HCT116 (cell line): ENCODE data around the gene RNF114.

ENCODE experiments used
- ATF3 ChIP-seq: IDR thresholded peaks from 2 replicates; pipeline ENCODE4 v1.6.1; 2012
- CTCF ChIP-seq, 3 experiments: fragments of 200-600 bp in 1 of 3; sonication (generic) in 1 of 3; IDR thresholded peaks in 2 of 3; conservative IDR thresholded peaks in 1 of 3; 2 replicates each; pipeline ENCODE4 v1.5.1; 2012 to 2017; ENCODE audit warnings: low read depth in 2 of 3, low read length in 2 of 3, antibody characterized with exemption in 1 of 3, borderline replicate concordance in 1 of 3, control low read depth in 1 of 3, mild to moderate bottlenecking in 1 of 3, mixed read lengths in 1 of 3, mixed run types in 1 of 3, moderate library complexity in 1 of 3; ENCODE audit not compliant: insufficient read depth in 1 of 3
- EZH2 ChIP-seq: fragments of 200-600 bp; sonication (generic); IDR thresholded peaks from 2 replicates; pipeline ENCODE4 v1.6.1; 2017; ENCODE audit warnings: antibody characterized with exemption, mixed run types
- POLR2A ChIP-seq: IDR thresholded peaks from 2 replicates; pipeline ENCODE4 v1.7.0; 2011; ENCODE audit warnings: borderline replicate concordance; ENCODE audit not compliant: insufficient read depth, insufficient read length; ENCODE audit errors: extremely low read depth
- POLR2AphosphoS5 ChIP-seq: IDR thresholded peaks from 2 replicates; pipeline ENCODE4 v1.6.1; 2011; ENCODE audit warnings: mild to moderate bottlenecking, low read depth, low read length, moderate library complexity
- SIN3A ChIP-seq: IDR thresholded peaks from 2 replicates; pipeline ENCODE4 v1.6.1; 2012; ENCODE audit warnings: low read depth
- TCF7L2 ChIP-seq: IDR thresholded peaks from 2 replicates; pipeline ENCODE4 v1.7.0; 2011; ENCODE audit warnings: borderline replicate concordance, inconsistent platforms; ENCODE audit not compliant: insufficient read depth, insufficient read length; ENCODE audit errors: extremely low read depth
- TF ChIP-seq, protein P1 (sequence below): IDR thresholded peaks from 2 replicates; pipeline ENCODE4 v1.6.1; 2012

DNA sequence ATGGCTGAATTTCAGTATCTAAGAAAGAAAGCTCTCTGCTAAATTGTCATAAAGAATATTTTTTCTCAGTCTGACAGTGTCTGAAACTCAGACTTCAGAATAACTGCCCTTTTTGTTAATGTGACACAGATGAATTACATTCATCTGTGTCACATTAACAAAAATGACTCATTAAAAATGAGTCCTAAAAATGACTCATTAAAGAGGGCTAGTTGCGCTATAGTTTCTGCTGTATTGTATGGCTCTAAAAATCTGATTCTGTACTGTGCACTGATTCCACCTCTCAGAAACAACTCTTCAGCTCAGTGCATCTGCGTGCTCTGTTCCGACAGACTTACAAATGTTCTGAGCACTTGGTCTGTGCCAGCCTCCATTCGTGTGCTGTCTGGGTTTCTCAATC is 15.0 kb downstream of the RNF114 start:
- TF ChIP-seq POLR2A, result no peak
- no peak for TF ChIP-seq CTCF (IDR thresholded peaks at IDR 0.05 in 2 of 3, conservative IDR thresholded peaks at IDR 0.05 in 1 of 3; ENCODE audit: borderline replicate concordance in 1 of 3, insufficient read depth in 1 of 3, low read depth in 2 of 3, low read length in 2 of 3)
- no peak for TF ChIP-seq POLR2AphosphoS5
- TF ChIP-seq EZH2, result no peak
- no peak for TF ChIP-seq SIN3A
- TF ChIP-seq, protein P1, sequence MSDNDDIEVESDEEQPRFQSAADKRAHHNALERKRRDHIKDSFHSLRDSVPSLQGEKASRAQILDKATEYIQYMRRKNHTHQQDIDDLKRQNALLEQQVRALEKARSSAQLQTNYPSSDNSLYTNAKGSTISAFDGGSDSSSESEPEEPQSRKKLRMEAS, result no peak
- TF ChIP-seq TCF7L2, result no peak
- no peak for TF ChIP-seq ATF3
